HepG2 (cell line): ENCODE measurements around the gene RECQL5. TPM values are rescaled to one million over a fixed set of nuclear protein-coding genes. Genes with fewer than 3 reads are reported as not detected.

ENCODE experiments used
- RBM39 ChIP-seq: fragments of 200-400 bp; formaldehyde crosslinking; IDR thresholded peaks from one replicate; pipeline ENCODE4 v1.6.1; 2018; ENCODE audit warnings: antibody characterized with exemption, mild to moderate bottlenecking, low read depth, low read length; ENCODE audit not compliant: poor library complexity, severe bottlenecking
- SOX13 ChIP-seq, 3 experiments: fragments of 450-650 bp in 1 of 3; sonication (generic) in 1 of 3; formaldehyde crosslinking in 1 of 3; IDR thresholded peaks in 2 of 3; conservative IDR thresholded peaks in 1 of 3; 2 replicates each; pipeline versions ENCODE4 v1.5.0 to v1.6.1; 2016 to 2020; ENCODE audit warnings: antibody characterized with exemption in 1 of 3, mild to moderate bottlenecking in 1 of 3, missing compliant biosample characterization in 1 of 3, missing genetic modification reagents in 1 of 3, moderate library complexity in 1 of 3
- TEF ChIP-seq: sonication (generic); formaldehyde crosslinking; IDR thresholded peaks from 2 replicates; pipeline ENCODE4 v1.5.0; 2020; ENCODE audit warnings: missing genetic modification reagents
- ZEB1 ChIP-seq: IDR thresholded peaks from 2 replicates; pipeline ENCODE4 v1.6.1; 2012; ENCODE audit warnings: mild to moderate bottlenecking, low read depth, inconsistent platforms; ENCODE audit not compliant: insufficient replicate concordance
- ZNF318 ChIP-seq: sonication (generic); formaldehyde crosslinking; IDR thresholded peaks from 2 replicates; pipeline ENCODE4 v1.4.0; 2020; ENCODE audit warnings: mild to moderate bottlenecking, missing genetic modification reagents
- ZNF512 ChIP-seq: sonication (generic); formaldehyde crosslinking; IDR thresholded peaks from 2 replicates; pipeline ENCODE4 v1.4.0; 2020; ENCODE audit warnings: mild to moderate bottlenecking, missing genetic modification reagents
- polyA plus RNA-seq, 8 experiments: library from polyadenylated mRNA; depleted of rRNA in 3 of 8; stranded (reverse) in 7 of 8; unstranded in 1 of 8; fragments of >200 nt; fragmentation: Illumina TruSeq in 4 of 8; extraction: Trizol in 4 of 8; gene quantifications; 2 replicates each; pipeline versions ENCODE4 v1.2.1 to v1.2.3, GENCODE V29; 2011 to 2016; ENCODE audit warnings: low read depth in 4 of 8, missing spikeins in 1 of 8, mixed read lengths in 1 of 8; ENCODE audit not compliant: insufficient read depth in 1 of 8
- total RNA-seq, 5 experiments: library from RNA; depleted of rRNA; stranded (reverse); fragments of >200 nt; fragmentation: Illumina TruSeq; extraction: Trizol; gene quantifications; 2 replicates each; pipeline ENCODE4 v1.2.3, GENCODE V29; 2016; ENCODE audit warnings: low read depth in 1 of 5

Gene RECQL5
- total and polyA plus RNA-seq, 2 of the 13 experiments (the other 11 are each of a cell fraction or from before 2014, with no cell fraction given): 27.7 to 32.0 TPM

GRCh38 chr17:75607086-75607485, 59.9 kb downstream of the RECQL5 start (continued):
- no peak for TF ChIP-seq ZNF318 (CRISPR knock-in tag)
- no peak for TF ChIP-seq SOX13 (IDR thresholded peaks at IDR 0.05)
- no peak for TF ChIP-seq SOX13 (CRISPR knock-in tag; conservative IDR thresholded peaks at IDR 0.05 in 1 of 2, IDR thresholded peaks at IDR 0.05 in 1 of 2)
- no peak for TF ChIP-seq ZNF512
- no peak for TF ChIP-seq ZEB1
- no peak for TF ChIP-seq RBM39
- TF ChIP-seq TEF: no peak
